NCI-H1105 treated with DMSO at 0.1 percent for 48 hours (cell line): ENCODE measurements around the gene ATP11A.
A peak's percentile ranks its signal among the peaks of the same experiment; 100 is the strongest.
"Not testable (repeated sequence)": the region's sequence is repeated elsewhere in the genome, so short reads cannot be mapped to it uniquely, and the experiment has no call there.

ENCODE experiments used
- DNase-seq: peaks from one replicate; lab custom pipeline; 2025; lab: John Stamatoyannopoulos, UW

Gene ATP11A

GRCh38 chr13:112841303-112842015 is 151.6 kb downstream of the ATP11A start:
- DNase-seq = not testable (repeated sequence)

- no peak for DNase-seq
These were observed 152.6 kb downstream of the ATP11A start for GRCh38 chr13:112842343-112842856.

- DNase-seq = no peak
These were observed 153.1 kb downstream of the ATP11A start for GRCh38 chr13:112842931-112843391.

- no peak for DNase-seq
These were observed 153.7 kb downstream of the ATP11A start for GRCh38 chr13:112843392-112844111.

GRCh38 chr13:112844411-112844810 is 154.6 kb downstream of the ATP11A start:
- DNase-seq = no peak

- DNase-seq = no peak
These were observed 155.0 kb downstream of the ATP11A start for GRCh38 chr13:112844879-112845278.

GRCh38 chr13:112845511-112846144 is 155.8 kb downstream of the ATP11A start:
- DNase-seq = no peak

- no peak for DNase-seq
These were observed 156.7 kb downstream of the ATP11A start for GRCh38 chr13:112846411-112847115.

- DNase-seq = peak; percentile 100
These were observed 159.7 kb downstream of the ATP11A start for GRCh38 chr13:112849500-112849899.

- no peak for DNase-seq
These were observed 160.4 kb downstream of the ATP11A start for GRCh38 chr13:112850273-112850672.

GRCh38 chr13:112851107-112852038 is 161.5 kb downstream of the ATP11A start:
- no peak for DNase-seq

- DNase-seq = no peak
These were observed 162.6 kb downstream of the ATP11A start for GRCh38 chr13:112852392-112852791.

GRCh38 chr13:112852808-112853207 is 163.0 kb downstream of the ATP11A start:
- DNase-seq = no peak

- no peak for DNase-seq
These were observed 164.5 kb downstream of the ATP11A start for GRCh38 chr13:112854321-112854720.

- DNase-seq = no peak
These were observed 166.0 kb downstream of the ATP11A start for GRCh38 chr13:112855859-112856258.

- no peak for DNase-seq
These were observed 168.2 kb downstream of the ATP11A start for GRCh38 chr13:112857914-112858490.

- no peak for DNase-seq
These were observed 169.4 kb downstream of the ATP11A start for GRCh38 chr13:112859128-112859816.

GRCh38 chr13:112859817-112860190 is 170.0 kb downstream of the ATP11A start:
- no peak for DNase-seq

GRCh38 chr13:112861876-112862615 is 172.2 kb downstream of the ATP11A start:
- no peak for DNase-seq
